Central memory CD4-positive, alpha-beta T cell (primary cell): ENCODE data around the gene CAMKMT.

Experiments used
- DNase-seq: peaks from one replicate; pipeline ENCODE4 v3.0.0; 2022

CAMKMT gene

GRCh38 chr2:44663471-44664073 lies 301.8 kb downstream of the CAMKMT start:
- no peak for DNase-seq

GRCh38 chr2:44668336-44668735 lies 306.6 kb downstream of the CAMKMT start:
- no peak for DNase-seq

- no peak for DNase-seq
These were observed 309.5 kb downstream of the CAMKMT start for GRCh38 chr2:44671276-44671675.

- no peak for DNase-seq
These were observed 310.2 kb downstream of the CAMKMT start for GRCh38 chr2:44671916-44672315.

GRCh38 chr2:44672431-44672830 lies 310.7 kb downstream of the CAMKMT start:
- no peak for DNase-seq

GRCh38 chr2:44674473-44675284 lies 312.9 kb downstream of the CAMKMT start:
- no peak for DNase-seq

GRCh38 chr2:44676379-44676778 lies 314.6 kb downstream of the CAMKMT start:
- DNase-seq, result no peak

GRCh38 chr2:44679584-44679983 lies 317.8 kb downstream of the CAMKMT start:
- no peak for DNase-seq

- no peak for DNase-seq
These were observed 318.2 kb downstream of the CAMKMT start for GRCh38 chr2:44679990-44680389.

- no peak for DNase-seq
These were observed 318.8 kb downstream of the CAMKMT start for GRCh38 chr2:44680424-44680971.

- no peak for DNase-seq
These were observed 319.3 kb downstream of the CAMKMT start for GRCh38 chr2:44680983-44681531.

- DNase-seq, result no peak
These were observed 320.7 kb downstream of the CAMKMT start for GRCh38 chr2:44682459-44682858.

- DNase-seq, result no peak
These were observed 322.8 kb downstream of the CAMKMT start for GRCh38 chr2:44684559-44684958.

GRCh38 chr2:44686561-44686960 lies 324.8 kb downstream of the CAMKMT start:
- DNase-seq, result no peak

GRCh38 chr2:44687686-44688455 lies 326.1 kb downstream of the CAMKMT start:
- DNase-seq, result no peak

GRCh38 chr2:44688456-44689124 lies 326.8 kb downstream of the CAMKMT start:
- no peak for DNase-seq

- DNase-seq, result no peak
These were observed 327.8 kb downstream of the CAMKMT start for GRCh38 chr2:44689516-44689915.

GRCh38 chr2:44691174-44691785 lies 329.5 kb downstream of the CAMKMT start:
- no peak for DNase-seq

GRCh38 chr2:44692821-44693220 lies 331.1 kb downstream of the CAMKMT start:
- DNase-seq, result no peak

GRCh38 chr2:44700824-44701223 lies 339.1 kb downstream of the CAMKMT start:
- DNase-seq, result no peak

GRCh38 chr2:44705356-44705755 lies 343.6 kb downstream of the CAMKMT start:
- no peak for DNase-seq

- no peak for DNase-seq
These were observed 344.2 kb downstream of the CAMKMT start for GRCh38 chr2:44705876-44706480.
